GM19438 (cell line): ENCODE measurements around the gene REXO5.

Experiments used
- ATAC-seq: cut with Tn5 transposase; IDR thresholded peaks from one replicate; pipeline ENCODE4 v1.9.1; 2021; ENCODE audit warnings: low read depth; ENCODE audit not compliant: unreplicated experiment

Gene REXO5

DNA sequence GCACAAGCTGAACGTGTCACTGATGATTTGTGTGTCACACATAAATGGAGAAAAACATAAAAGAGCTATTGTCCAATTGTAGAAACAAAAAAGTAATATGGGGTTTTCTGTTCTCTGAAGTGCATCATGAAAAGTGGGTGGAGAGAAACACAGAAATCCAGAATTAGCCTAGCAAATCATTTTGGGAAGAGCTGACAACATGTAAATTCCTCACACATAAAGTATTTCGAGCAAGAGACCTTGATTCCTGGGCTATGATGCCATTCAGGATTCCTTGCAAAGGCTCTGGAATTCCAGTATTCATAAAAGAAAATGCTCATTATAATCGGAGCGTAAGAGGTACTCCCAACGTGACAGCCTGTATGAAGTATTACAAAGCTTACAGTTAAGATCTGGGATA lies 92.7 kb downstream of the REXO5 start:
- no peak for ATAC-seq
